DMS53 (cell line): Measurements from ENCODE around the gene KRT23.

Source experiments
- DNase-seq: peaks from one replicate; lab custom pipeline; 2025; lab: John Stamatoyannopoulos, UW

The KRT23 gene

DNA sequence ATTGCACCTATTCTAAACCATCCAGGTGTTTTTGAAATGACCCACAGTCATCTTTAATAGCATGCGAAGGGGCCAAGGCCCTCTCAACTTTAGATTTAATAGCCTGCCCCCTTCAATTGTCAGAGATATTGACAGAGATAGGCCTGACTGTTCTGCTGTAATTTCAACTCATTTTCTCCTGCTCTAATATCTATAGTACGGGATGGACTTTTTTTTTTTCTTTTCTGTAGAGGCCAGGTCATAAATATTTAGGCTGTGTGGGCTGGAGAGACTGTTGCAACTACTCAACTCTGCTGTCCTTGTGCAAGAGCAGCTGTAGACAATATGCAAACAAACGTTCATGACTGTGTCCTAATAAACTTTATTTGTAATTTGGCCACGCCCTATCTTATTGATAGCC is 27.7 kb downstream of the KRT23 start:
- peak; percentile 36 for DNase-seq

GRCh38 chr17:40909351-40909750 is 28.1 kb downstream of the KRT23 start:
- peak; percentile 95 for DNase-seq

- no peak for DNase-seq
Measured at GRCh38 chr17:40906613-40907012, 30.8 kb downstream of the KRT23 start.

DNA sequence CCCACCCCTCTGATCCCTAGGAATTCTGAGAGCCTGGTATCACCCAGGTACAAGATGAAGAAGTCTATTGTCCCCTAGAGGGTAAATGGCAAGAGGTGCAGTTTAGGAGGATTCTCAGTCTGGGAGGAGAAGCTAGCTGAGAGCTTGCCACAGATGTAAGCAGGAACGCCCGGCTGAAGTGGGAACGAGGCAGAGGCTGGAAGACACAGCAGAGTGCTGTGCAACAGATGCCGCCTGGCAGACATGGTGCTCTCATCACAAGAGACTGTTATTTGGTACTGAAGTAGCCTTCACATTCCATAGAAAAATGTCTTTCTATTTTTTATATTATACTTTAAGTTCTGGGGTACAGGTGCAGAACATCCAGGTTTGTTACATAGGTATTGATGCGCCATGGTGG is 32.1 kb downstream of the KRT23 start:
- no peak for DNase-seq

DNA sequence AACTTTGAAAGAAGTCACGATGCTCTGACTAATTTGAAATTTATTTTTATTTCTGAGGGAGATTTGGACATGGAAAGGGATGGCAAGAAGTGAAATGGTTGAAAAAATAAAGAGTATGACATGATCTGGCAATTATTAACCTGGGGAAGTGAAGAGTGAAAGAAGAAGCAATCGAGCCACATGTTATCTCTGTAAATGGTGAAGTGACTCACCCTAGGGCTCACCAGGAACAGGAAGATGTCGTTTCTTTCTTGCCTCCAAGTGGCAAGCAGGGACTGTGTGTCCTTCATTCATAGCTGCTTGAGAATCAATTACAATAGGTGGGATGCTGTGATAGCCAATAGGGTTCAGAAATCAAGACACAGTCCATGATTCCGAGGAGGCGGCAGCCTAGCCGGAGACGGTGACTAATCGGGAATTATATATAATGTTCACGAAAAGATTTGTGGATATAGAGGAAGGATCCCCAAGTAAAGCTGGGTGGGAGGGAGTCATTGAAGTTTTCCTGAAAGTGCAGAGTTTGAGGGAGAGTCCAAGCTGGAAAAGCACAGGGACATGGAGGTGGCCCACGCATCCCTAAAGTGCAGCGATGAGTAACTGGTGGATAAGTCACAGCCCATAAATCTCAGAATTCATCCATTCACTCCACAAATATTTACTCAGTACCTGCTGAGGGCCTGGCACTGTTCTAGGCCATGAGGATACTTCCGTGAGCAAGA is 34.2 kb downstream of the KRT23 start:
- peak; percentile 93 for DNase-seq

DNA sequence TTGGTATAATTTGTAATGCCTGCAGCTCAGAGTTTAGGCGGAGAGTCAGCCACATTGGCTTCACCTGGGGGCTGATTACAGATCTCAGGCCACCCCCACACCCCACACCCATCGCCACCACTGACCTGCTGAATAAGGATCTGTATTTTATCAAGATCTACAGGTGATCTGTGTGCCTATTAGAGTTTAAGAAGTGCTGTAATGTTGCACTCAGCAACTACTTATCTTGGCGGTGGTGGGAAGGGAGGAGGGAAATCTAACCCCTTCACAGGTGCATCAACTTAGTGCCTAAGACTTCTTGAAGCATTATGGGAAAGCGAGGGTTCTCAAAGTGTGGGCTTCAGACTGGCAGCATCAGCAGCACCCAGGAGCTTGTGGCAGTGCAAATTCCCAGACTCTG is 34.9 kb downstream of the KRT23 start:
- peak; percentile 44 for DNase-seq

GRCh38 chr17:40901981-40902474 is 35.4 kb downstream of the KRT23 start:
- peak; percentile 93 for DNase-seq

- DNase-seq, result peak; percentile 75
Measured at GRCh38 chr17:40900809-40901356, 36.6 kb downstream of the KRT23 start.

GRCh38 chr17:40896916-40897455 is 40.5 kb downstream of the KRT23 start:
- no peak for DNase-seq

- DNase-seq, result no peak
Measured at GRCh38 chr17:40895106-40895730, 42.2 kb downstream of the KRT23 start.

- DNase-seq, result peak; percentile 40
Measured at GRCh38 chr17:40888196-40888720, 49.2 kb downstream of the KRT23 start.

- peak; percentile 39 for DNase-seq
Measured at GRCh38 chr17:40886090-40886489, 51.4 kb downstream of the KRT23 start.

- peak; percentile 30 for DNase-seq
Measured at GRCh38 chr17:40884708-40885512, 52.5 kb downstream of the KRT23 start, which contains the start of gene KRT20. KRT20 (minus strand) TSS chr17:40885242; CDS start chr17:40885185, 57 bp downstream.

GRCh38 chr17:40883626-40884334 is 53.7 kb downstream of the KRT23 start:
- no peak for DNase-seq

DNA sequence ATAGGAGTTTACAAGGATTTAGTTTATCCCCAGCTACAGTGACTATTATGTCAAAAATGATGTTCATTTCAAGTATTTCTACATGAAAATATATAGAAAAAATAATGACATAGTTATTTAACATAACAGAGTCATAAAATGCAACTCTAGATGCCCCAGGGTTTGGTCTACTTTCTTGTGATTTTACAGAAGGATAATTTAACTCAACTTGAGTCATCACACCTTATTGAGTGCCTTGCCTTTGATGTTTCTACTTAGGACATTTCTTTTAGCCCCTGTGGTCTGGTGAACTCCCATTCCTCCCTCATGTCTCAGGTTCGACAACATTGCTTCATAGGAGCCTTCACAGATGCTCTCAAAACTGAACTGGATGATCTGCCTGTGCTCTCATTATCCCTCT is 54.4 kb downstream of the KRT23 start:
- no peak for DNase-seq

GRCh38 chr17:40879026-40879425 is 58.4 kb downstream of the KRT23 start:
- DNase-seq, result no peak

- DNase-seq, result no peak
Measured at GRCh38 chr17:40878044-40878443, 59.4 kb downstream of the KRT23 start.

DNA sequence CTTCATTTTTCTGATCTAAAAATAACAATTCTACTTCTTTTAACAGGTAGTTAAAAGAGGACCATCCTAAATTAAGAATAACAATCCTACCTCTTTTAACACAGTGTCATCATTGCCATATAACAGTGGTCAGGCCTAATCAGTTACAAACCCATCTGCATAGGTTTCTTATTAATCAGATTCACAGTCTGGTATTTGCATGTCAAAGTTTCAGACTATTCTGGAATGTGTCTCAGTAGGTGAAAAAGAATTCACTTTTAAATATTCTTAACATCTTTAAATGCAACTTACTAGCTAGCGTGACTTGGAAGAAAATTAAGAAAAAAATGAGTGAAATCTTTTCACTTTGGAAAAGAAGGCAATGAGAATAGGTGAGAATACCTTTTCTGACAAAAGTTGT is 63.6 kb downstream of the KRT23 start:
- no peak for DNase-seq

- no peak for DNase-seq
Measured at GRCh38 chr17:40873255-40873654, 64.2 kb downstream of the KRT23 start.
